Bronchus fibroblast of lung (primary cell): ENCODE data around the gene VWA5B1. TPM values are rescaled to one million over a fixed set of nuclear protein-coding genes. Genes with fewer than 3 reads are reported as not detected.

Source experiments
- total RNA-seq: library from RNA; depleted of rRNA; stranded (reverse); fragments of >200 nt; gene quantifications from 2 replicates; pipeline ENCODE4 v1.2.3, GENCODE V29; 2015

VWA5B1 gene, protein sequence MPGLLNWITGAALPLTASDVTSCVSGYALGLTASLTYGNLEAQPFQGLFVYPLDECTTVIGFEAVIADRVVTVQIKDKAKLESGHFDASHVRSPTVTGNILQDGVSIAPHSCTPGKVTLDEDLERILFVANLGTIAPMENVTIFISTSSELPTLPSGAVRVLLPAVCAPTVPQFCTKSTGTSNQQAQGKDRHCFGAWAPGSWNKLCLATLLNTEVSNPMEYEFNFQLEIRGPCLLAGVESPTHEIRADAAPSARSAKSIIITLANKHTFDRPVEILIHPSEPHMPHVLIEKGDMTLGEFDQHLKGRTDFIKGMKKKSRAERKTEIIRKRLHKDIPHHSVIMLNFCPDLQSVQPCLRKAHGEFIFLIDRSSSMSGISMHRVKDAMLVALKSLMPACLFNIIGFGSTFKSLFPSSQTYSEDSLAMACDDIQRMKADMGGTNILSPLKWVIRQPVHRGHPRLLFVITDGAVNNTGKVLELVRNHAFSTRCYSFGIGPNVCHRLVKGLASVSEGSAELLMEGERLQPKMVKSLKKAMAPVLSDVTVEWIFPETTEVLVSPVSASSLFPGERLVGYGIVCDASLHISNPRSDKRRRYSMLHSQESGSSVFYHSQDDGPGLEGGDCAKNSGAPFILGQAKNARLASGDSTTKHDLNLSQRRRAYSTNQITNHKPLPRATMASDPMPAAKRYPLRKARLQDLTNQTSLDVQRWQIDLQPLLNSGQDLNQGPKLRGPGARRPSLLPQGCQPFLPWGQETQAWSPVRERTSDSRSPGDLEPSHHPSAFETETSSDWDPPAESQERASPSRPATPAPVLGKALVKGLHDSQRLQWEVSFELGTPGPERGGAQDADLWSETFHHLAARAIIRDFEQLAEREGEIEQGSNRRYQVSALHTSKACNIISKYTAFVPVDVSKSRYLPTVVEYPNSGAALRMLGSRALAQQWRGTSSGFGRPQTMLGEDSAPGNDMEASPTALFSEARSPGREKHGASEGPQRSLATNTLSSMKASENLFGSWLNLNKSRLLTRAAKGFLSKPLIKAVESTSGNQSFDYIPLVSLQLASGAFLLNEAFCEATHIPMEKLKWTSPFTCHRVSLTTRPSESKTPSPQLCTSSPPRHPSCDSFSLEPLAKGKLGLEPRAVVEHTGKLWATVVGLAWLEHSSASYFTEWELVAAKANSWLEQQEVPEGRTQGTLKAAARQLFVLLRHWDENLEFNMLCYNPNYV
- total RNA-seq: not detected in 2 replicates

DNA sequence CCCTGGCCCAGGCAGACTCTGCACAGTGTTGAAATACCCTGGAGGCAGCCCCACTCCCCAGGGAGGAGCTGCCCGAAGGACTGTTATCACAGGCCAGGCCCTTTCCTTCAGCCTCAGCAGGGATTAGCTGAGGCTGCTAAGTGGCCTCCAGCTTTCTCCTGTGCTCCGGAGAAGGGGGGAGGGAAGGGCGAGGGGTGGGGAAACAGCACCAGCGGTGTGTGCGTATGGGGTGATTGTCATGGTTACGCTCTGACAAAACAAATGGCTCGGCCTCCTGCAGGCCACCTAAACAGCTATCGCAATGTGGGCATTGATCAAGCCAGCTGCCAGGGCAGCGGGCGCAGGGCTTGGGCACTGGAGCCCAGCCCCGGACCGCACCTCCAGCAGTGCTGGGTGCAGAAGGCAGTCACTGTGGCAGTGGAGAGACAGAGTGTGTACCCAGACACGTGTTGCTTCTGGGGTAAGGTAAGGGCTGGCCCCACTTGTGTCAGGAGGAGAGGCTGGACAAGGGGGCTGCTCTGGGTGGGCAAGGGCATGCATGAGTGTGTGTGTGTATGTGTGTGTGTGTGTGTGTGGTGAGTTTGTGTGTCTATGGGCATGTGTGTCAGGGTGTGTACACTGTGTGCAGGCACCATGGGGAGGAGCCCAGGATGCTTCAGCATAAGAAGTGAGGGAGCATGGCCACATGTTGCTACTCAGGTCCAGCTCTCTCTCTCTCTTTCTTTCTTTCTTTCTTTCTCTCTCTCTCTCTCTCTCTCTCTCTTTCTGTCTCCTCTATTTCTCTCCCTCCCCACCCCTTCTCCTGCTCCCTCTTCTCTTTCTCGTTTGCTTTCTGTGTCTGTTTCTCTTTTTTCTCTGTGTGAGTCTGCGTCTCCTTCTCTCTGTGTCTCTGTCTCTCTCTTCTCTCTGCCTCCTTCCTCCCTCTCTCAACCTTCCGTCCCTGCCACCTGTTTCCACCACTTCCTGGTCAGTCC is at the start of gene VWA5B1:
Gene VWA5B1, plus strand, starts transcription at position 252 of the 974 bp plus-strand sequence. CDS start 19,727 bp downstream, outside the sequence.

Other genes starting within 250 kb of the VWA5B1 start
- gene PLA2G5, start 220.7 kb upstream of the VWA5B1 start, total RNA-seq: not detected in 2 replicates
- gene PLA2G2D, start 171.3 kb upstream of the VWA5B1 start, total RNA-seq: not detected in 2 replicates
- not detected in 2 replicates for gene PLA2G2F, start 151.6 kb upstream of the VWA5B1 start, total RNA-seq
- under 0.01 TPM in 2 replicates for gene UBXN10, start 104.8 kb upstream of the VWA5B1 start, total RNA-seq
- gene PLA2G2C, start 104.4 kb upstream of the VWA5B1 start, total RNA-seq: not detected in 2 replicates
- 18.7 and 28.6 TPM in 2 replicates for gene CAMK2N1, start 195.3 kb downstream of the VWA5B1 start, total RNA-seq
- 22.7 and 24.1 TPM in 2 replicates for gene MUL1, start 217.3 kb downstream of the VWA5B1 start, total RNA-seq